GM21381 (cell line): ENCODE data around the gene C11orf21.

ENCODE experiments used
- ATAC-seq: cut with Tn5 transposase; IDR thresholded peaks from one replicate; pipeline ENCODE4 v1.9.1; 2021; ENCODE audit warnings: mild to moderate bottlenecking, moderate library complexity; ENCODE audit not compliant: unreplicated experiment

The C11orf21 gene

DNA sequence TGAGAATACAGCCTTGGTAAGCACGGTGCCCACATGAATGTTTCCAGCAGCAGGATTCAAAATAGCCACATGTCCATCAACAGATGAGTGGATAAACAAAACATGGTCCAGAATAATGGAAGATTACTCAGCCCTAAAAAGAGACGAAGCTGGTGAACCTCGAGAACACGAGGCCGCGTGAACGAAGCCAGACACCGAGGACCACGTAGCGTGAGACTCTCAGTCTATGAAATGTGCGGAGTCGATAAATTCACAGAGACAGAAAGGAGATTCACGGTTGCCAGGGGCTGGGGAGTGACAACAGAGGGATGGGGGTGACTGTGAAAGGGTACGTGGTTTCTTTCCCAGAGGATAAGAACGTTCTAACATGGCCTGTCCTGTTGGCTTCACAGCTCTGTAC, 28.4 kb downstream of the C11orf21 start:
- no peak for ATAC-seq

- ATAC-seq: no peak
These were observed 28.8 kb downstream of the C11orf21 start for GRCh38 chr11:2272946-2273280.

- no peak for ATAC-seq
These were observed 29.3 kb downstream of the C11orf21 start for GRCh38 chr11:2272228-2272945.

GRCh38 chr11:2271327-2272227, 30.1 kb downstream of the C11orf21 start:
- no peak for ATAC-seq

DNA sequence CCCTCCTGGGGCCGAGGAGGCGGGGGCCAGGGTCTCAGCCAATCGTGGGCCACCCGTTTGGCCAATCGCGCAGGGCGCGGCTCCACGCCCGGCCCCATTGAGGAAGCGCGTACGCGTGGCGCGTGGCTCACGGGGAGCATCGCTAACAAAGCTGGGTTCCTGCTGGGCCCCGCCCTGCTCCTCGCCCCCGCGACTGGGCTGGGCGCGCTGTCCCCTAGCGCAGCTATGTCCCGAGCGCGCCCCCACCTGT, 30.7 kb downstream of the C11orf21 start:
- no peak for ATAC-seq

GRCh38 chr11:2270322-2271076, 31.2 kb downstream of the C11orf21 start, which contains the start of gene ASCL2:
Gene ASCL2 (minus strand): TSS chr11:2270588. CDS start chr11:2270332, 256 bp downstream.
- ATAC-seq: no peak

DNA sequence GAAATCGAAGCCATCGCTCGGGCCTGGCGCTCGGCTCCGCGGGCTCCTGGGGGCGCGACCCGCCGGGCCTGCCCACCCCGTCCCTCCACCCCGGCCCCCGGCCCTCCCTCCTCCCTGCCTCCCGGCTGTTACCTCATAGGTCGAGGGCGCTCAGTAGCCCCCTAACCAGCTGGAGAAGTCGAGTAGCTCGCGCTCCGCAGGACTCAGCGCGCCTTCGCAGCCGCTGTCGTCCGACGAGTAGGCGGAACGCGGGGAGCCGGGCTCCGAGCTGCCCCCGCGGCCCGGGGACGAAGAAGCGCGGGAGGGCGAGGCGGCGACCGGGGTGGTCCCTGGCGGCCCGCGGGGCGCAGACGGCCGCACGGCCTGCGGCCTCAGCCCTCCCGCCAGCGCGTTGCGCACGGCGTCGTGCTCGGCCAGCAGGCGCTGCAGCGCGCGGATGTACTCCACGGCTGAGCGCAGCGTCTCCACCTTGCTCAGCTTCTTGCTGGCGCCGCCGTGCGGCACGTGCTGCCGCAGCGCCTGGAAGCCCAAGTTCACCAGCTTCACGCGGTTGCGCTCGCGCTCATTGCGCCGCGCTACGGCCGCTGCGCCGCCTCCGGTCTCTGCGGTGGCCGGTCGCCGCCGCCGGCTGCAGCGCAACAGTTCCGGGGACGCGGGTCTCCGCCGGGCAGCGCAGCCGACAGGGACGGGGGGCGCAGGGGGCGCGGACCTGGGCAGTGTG, 32.0 kb downstream of the C11orf21 start:
- no peak for ATAC-seq

DNA sequence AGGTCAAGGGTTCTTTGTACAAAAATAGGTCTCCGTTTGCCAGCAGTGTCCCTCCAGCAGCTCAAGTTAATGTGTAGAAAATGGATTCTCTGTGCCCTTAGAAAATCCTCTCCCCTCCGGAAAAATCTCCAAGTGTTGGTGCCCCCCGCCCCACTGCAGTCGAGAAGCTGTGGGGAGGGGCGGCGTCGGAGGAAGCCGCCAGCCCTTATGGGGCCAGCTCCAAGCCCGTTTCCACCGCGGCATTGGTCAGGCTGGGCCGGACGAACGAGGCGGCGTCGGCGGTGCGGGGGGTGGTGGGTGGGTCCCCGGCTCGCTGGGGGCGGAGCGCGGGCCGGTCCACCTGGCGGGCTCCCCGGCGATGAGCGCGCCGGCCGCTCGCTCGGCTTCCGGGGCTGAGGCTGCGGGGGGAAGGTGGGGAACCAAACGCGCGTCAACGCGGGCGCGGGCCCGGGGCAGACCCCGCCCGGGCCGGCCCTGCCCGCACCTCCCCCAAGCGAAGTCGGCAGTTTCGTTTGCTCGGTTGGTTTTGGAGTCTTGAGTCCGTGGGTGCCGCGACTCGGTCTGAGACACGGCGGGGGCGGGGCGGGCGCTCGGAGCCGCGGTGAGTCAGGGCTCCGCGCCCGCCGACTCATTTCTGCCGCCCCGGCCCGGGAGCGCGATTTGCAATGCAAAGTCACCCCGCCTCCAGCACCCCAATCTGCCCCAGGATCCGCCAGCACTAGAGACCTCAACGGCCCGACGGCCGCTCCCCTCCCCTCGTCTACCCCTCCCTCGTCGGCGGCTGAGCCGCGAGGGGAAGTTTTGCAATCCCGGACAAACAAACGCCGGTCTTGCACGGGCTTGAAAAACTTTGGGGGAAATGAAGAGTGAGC, 32.8 kb downstream of the C11orf21 start:
- no peak for ATAC-seq

DNA sequence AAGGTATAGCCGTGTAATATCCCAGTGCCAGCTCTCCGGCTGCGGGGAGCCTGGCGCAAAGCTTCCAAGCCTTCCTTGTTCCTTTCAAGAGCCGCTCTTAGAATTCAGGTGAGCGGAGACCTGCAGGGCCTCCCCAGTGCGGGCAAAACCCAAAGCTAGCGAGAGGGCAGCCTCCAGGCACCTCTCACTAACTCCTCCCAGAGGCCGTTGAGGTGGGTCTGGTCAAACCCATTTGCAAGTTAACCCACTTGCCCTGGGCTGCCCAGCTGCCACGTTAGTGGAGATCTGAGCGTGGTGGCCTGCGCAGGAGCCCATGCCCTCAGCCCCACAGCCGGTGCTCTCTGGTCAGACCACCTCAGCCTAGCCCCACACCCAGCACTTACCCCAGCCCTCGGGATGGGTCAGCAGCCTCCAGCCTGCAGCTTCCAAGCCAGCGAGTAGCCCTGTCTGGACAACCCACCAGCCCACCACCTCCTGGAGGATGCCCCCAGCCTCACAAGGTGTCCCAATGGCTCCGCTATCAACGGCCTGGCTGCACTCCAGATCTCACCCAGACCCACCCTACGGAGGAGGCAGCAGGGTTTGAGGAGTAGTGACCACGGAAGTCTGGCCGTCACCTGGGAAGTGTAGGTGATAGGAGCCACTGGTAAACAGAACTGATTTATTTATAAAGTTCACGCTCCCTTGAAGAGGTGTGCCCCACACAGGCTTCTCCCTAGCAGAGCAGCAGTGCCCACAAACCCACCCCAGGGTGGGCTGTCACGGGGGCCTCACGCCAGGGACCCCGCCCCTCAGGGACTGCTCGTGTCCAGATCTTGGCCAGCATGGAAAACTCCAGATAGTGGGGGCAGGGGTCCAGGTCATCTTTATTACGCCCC, 33.6 kb downstream of the C11orf21 start:
- no peak for ATAC-seq

GRCh38 chr11:2267306-2267850, 34.3 kb downstream of the C11orf21 start:
- no peak for ATAC-seq

DNA sequence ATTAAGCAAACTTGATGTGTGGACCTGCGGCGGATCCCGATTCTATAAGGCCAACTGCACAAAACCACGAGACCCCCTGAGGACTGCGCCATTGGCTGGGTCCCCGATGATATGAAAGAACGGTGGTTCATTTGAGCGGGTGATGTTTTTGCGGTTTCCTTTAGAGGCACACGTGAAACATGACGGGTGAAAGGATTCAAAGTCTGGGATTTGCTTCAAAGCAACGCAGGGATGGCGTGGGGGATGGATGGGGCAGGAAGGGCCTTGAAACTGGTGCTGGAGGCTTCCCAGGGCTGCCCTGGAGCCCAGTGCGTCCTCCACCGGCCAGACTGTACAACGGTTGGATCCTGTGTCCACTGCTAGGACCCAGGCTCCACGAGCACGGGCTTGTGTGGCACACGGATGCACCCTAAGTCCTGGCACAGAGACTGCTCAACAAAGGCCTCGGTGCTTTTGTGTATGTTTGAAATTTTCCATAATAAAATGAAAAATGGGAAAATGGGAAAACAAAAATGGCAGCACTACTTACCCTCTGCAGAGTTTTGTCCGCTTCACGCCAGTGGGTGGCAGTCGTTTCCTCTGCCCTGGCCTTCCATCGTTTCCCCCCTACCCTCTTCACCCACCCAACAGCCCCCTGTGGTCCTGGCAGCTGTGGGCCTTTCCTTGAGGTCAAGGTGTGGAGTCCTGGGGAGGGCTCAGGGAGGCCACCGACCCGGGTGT, 35.0 kb downstream of the C11orf21 start:
- no peak for ATAC-seq

DNA sequence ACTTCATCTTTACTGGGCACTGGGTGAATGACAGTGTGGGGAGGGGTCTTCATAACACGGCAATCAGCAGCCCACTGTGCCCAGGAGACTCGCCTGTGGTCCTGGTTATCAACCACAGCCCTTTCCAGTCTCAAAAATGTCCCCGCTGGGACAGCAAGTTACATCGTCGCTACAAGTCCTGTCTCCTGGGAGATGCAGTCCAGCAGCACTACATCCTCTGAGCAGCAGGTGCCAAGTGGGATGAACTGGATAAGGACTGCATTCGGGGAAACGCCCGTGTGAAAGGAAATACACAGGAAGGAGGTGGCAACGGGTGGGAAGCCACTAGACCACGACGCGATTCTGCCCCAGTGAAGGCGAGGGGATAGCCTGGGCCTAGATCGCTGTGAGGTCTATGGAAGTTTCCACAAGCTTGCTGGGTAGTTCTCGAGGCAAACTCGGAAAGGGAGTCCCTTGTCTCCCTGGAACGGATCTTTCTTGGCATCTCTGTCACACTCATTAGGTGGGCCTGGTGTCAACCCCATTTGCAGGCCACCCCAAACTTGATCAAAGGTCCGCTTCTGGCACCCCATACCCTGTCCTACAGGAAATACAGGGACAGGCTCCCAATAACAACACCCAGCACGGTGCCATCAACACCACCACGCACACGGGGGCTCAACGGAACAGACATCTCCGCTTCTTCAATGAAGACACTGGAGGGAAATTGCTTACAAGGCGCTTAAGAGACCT, 35.7 kb downstream of the C11orf21 start:
- no peak for ATAC-seq

GRCh38 chr11:2265396-2265795, 36.3 kb downstream of the C11orf21 start:
- no peak for ATAC-seq

DNA sequence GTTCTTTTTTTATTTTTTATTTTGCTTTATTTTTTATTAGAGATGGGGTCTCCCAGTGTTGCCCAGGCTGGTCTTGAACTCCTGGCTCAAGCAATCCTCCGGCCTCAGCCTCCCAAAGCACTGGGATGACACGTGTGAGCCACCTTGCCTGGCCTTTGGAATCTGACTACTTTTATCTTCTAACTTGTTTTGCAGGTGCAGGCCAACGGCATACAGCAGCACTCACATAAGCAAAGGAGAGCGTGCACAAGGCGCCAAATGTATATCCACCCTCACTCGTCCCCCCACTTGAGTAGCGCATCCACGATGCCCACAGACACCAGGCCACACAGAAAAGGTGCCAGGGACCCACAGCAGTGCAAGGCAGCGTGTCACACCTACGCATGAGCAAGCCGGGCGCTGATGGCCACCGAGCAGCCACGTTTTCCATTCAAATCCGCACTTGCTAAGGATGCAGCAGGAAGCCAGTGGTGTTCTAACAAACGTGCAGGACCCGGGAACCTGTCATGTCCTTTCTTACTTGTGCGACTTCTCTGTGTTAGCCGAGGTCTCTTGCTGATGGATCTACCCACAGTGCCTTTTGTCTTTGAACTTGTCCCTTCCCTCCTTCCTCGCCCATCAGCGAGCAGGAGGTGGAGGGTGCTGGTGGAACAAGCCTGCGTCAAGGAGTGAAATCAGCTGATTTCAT, 37.2 kb downstream of the C11orf21 start:
- ATAC-seq: no peak

DNA sequence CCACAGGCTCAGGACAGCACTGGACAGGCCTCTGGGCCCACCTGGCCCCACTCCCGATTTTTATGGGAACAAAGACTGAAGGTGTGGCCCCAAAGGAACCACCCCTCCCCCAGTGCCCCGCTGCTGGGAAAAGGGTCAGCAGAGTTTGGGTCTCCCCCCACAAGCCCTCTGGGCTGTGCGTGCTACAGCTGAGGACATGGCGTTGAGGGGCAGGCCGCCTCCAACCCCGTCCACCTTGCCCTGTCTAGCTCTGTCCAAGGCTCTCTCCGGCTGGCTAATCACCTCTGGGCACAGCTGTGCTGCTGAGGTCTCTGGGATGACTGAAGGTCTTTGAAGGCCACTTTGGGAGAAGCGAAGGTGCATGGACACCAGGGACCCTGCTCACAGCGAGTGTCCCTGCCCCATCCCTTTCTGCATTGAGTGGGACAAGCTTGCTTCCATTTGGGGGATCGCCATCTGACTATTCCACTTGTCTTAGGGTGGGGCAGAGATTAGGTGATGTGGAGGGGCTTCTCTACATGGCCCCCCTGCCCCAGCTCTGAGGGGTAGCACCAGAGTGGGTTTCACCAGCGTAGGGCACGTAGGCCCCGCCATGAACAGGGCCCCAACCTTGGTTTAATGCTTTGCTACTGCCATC, 37.9 kb downstream of the C11orf21 start:
- no peak for ATAC-seq

GRCh38 chr11:2263071-2263565, 38.6 kb downstream of the C11orf21 start:
- no peak for ATAC-seq
